GM21360 (cell line): Measurements from ENCODE around the gene C17orf50.

ENCODE experiments used
- ATAC-seq: cut with Tn5 transposase; IDR thresholded peaks from one replicate; pipeline ENCODE4 v1.9.1; 2021; ENCODE audit warnings: mild to moderate bottlenecking, moderate library complexity; ENCODE audit not compliant: unreplicated experiment

Gene C17orf50

GRCh38 chr17:35780950-35781349 is 20.3 kb downstream of the C17orf50 start:
- ATAC-seq, result no peak

DNA sequence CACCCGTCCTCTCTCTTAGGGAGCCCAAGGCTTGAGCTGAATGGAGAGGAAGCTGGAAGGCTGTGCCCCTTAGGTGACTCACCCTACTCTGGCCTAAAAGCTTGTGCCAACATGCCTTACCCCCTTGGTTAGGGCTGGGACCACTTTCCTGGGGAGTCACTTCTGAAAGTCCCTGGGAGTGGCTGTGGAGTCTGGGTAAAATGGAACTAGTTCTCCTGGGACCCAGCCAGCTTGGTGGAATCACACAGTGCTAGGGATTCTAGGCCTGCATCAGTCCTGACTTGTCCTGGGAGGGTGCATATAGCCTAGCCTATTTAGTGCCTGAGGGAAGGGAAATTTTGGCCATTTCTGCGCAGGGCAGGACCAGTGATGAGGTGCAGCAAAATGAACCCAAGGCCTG is 24.2 kb downstream of the C17orf50 start:
- ATAC-seq, result no peak

- ATAC-seq, result no peak
Observed at GRCh38 chr17:35786941-35787432, 26.3 kb downstream of the C17orf50 start.

DNA sequence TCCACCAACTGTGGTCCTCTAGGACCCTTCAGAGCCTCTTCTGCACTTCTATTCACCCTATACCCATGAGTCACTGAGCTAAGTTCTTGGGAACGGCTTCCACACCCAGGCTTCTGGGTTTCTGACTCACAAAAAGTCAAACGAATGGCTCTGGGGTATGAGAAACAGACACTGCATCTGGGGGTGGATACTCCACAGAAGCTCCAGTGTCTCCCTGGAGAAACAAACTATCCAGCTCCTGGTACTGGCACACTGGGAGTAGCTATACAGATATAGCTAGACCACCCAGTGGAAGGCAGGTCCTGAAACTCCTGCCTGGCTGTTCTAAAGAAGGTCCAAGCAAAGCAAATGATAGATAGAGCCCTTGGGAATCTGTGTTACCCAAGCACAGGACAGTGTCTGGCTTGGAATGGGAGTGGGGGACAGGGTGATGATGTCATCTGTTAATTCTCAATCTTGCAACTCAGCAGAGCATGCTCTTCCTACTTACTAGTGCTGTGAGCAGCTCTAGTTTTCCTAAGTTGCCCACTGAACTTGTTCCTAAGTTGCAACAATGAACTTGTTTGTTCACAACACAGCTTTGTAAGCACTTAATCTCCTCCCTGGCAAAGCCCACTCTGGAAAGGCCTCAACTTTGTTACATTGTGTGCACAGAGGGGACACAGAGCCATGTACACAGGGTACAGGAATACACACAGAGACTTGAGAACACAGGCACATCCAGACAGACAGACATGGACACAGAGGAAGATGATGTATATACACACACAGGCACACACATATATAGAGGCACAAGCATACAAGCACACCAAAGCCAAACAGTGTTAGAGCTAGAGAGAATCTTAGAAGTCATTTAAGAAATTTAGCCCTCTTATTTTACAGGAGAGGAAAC is 28.0 kb downstream of the C17orf50 start:
- ATAC-seq, result no peak

- no peak for ATAC-seq
Observed at GRCh38 chr17:35790841-35791240, 30.2 kb downstream of the C17orf50 start.

DNA sequence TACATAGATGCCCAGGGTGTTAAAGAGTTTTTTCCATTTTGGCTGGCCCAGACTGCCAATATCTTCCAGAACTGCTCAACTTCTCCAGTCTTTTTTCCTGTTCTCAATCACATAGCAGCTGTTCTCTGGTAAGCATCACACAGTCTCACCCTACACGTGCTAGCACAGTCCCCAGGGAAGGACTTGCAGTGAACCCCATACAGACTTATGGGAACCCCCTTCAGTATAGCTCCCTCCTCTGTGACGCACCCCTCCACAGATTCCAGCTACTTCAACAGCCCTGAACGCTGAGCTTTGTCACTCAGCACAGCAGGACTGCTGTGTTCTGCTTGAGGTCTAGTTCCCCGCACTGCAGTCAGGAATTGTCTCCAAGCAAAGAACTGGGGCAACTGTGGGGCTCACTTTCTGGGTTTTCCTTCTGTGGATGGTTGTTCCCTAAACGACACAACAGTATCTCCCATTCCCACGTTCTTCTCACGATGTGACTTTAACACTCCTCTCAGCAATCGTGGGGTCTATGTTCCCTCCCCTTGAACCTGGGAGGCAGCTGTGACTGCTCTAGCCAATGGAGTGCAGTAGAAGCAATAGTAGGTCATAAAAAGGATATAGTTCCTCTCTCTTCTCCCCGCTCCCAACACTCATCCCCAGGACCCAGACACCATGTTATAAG is 31.1 kb downstream of the C17orf50 start:
- ATAC-seq, result no peak

DNA sequence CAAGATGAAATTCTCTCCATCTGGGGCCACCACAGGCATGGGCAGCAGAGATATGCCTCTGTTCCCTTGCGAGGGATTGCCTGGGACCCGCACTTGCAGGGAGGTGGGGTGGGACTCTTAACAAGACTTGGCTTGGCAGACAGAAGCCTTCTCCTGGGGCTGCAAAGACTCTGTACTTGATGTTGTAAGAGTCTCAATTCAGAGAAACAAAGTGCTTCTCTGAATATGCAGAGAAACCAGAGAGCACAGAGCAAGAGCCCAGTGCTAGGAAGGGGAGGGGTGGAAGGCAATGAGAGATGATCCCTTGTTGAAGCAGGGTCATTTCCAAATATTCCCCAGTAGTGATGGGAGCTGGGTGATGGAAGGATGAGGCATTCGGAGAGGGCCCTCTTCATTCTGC is 32.6 kb downstream of the C17orf50 start:
- ATAC-seq, result no peak

DNA sequence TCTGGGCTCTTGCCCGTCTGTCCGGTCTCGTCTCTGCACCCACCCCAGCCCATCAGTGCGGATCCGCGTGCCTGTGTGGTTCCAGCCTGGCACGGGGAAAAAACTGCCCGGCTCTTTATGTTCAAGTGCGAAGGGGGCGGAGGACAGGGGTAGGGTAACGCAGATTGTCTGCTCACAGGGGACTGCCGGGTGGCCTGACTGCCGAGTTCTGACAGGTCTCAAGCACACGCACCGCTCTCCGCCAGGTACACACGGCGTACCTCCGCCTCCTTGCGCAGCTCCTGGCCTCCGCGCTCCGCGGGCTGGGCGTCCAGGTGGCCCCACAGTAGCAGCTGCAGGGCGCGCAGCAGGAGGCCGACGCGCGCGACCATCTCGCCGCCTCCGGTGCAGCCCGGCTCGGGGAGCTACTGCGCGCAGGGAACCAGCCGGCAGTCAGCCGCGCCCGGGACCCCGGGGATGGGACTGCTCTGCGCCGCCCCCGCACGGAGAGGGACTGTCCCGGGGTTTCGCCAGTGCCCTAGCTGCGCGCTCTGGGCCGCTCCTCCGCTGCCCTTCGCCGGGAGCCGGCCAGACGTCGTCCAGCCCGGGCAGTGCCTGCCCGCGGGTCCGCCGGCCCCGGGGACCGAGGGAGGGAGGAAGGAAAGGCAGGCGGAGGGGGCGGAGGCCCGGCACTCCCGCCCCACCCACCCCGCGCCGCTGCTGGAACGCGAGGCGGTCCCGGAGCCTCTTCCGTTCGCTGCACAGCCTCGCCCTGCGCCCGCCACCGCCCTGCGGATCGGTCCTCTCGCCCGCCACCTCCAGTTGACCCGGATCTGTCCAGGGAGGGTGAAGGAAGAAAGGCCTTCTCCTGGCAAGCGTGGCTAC is 34.6 kb downstream of the C17orf50 start, which contains the start of gene MMP28:
Gene MMP28, minus strand, starts transcription at position 635 of the 864 bp plus-strand sequence. Its CDS starts 264 bp downstream, at position 371.
- no peak for ATAC-seq

DNA sequence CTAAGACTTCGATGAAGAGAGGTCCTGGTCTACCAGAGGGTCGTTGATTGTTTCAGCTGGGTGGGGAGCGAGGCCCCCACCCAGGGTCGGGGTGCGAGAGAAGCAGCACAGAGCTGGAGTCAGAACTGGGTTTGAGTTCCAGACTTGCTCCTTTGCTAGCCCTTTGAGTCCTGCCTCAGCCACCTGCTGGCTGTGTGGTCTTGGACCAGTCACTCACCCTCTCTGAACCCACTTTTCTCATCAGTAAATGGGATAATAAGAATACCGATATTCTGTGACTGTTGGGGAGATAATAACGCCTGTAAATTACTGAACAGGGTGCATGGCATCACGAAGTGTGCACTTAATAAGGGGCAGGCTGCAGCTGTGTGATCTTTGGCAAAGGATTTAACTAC is 35.2 kb downstream of the C17orf50 start:
- ATAC-seq, result no peak

DNA sequence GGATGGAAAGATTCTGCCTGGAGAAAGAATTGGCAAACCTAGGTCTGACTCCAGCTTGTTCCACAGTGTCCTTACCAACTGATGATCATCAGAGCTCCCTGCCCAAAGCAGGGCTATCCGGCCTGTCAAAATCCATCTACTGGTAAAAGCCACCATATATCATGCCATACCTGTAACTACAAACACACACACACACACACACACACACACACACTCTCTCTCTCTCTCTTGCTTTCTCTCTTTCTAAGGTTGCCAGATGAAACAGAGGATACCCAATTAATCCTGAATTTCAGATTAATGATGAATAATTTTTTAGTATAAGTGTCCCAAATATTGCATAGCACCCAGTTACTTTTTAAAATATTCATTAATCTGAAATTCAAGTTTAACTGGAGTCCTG is 36.3 kb downstream of the C17orf50 start:
- no peak for ATAC-seq

- no peak for ATAC-seq
Observed at GRCh38 chr17:35797370-35797769, 36.7 kb downstream of the C17orf50 start.

DNA sequence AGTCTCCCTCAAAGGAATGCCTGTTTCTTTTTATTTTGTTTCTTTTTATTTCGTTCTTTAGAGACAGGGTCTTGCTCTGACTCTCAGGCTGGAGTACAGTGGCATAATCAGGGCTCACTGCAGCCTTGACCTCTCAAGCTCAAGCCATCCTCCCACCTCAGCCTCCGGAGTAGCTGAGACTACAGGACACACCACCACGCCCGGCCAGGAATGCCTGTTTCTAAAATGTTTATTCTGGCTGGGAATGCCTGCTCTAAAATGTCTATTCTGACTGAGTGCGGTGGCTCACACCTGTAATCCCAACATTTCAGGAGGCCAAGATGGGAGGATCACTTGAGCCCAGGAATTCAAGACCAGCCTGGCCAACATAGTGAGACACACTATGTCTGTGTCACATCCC is 37.2 kb downstream of the C17orf50 start:
- ATAC-seq, result no peak

DNA sequence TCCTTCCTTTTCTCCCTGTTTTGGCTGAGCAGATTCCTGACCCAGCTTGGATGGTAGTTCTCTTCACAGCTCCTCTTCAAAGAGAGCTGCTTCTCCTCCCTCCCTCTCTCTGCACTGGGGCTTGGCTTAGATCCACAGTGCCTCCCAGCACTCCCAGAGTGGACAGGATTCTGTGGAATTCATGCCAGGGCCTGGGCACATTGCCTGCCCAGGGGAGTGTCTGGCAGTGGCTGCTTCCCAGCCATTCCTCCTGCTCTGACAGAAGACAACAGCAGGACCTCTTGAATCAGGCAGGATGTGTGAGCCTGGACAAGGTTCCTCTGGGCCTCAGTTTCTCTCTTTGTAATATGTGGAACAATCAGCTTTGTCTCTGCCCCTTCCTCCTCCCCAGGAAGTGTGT is 39.3 kb downstream of the C17orf50 start:
- ATAC-seq, result no peak

DNA sequence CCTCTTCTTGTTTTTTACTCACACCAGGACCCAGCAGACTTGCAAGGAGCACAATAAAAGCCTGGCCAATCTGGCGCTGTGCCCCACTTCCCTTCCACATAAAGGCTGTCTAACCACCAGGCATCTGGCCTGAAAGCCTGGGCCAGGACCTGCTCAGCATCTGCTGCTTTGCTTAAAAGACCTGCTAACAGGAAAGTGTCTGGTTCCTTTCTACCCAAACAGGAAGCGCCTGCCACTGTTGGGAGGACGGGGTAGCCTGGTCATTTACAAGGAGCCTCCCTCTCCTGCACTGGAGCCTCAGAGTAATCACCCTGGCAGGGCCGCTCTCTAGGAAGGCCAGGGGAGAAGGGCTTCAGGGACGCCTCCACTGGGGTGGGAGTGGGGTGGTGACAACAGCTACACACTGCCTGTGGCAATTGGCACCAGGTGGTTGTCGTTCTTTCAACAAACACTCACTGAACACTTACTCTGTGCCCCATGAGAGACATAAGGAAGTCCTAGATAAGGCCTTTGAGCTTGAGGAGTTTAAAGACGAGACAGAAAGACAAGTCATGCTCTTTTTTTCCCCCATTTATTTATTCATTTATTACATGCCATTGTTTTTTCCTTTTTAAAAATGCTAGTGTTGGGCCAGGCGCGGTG is 41.0 kb downstream of the C17orf50 start:
- no peak for ATAC-seq

DNA sequence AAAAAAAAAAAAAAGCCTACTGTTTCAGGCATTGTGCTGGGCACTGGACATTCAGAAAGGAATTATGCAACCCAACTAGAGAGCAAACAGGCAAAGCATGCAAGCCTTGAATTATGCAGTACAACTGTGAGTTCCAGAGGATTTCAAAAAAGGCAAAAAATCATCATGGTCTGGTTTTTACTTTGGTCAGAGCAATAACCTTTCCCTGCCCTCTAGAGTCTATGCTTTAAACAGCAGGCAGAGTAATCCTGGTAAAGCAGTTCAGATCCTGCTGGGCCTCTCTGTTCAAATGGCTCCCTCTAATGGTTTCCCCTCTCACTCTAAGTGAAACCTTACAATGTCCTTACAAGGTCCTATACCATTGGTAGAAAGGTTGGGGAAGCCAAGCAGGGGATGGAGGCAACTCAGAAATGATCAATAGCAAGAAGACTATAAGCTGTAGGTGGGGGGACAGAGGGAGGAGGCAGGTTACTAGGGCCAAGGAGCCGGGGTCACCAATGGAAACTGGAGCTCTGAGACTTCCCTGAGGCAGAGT is 44.0 kb downstream of the C17orf50 start:
- ATAC-seq, result no peak

GRCh38 chr17:35807371-35808144 is 46.9 kb downstream of the C17orf50 start:
- no peak for ATAC-seq

DNA sequence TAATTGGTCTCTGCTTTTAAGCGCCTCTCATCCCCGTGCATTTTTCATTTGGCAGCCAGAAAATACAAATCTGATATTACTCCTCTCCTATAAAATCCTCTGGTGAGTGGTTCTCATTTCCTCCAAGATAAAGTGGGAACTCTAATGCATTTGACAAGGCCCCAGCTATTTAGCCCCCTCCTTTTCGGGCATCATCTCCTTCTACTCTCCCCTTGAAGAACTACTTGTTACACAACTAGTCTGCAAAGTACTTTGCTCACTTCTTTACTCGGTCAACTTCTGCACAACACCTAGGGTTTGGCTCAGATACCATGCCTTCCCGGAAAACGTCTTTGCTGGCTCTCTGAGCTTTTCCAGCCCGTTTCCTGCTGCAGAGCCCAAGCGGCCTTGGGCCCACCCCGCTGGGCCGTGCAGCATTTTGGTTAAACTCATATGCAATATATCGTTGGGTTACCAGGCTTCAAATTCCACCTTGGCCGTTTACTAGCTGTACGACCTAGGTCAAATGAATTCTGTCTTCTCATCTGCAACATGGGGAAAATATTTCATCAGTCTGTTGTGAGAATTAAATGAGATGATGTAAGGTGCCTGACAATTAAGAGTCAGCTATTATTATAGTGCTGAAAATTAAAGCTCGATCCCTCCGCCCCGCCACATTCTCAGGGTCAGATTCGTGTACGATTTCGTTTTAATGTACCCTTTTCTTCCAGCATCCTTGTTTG is 47.7 kb downstream of the C17orf50 start:
- no peak for ATAC-seq

DNA sequence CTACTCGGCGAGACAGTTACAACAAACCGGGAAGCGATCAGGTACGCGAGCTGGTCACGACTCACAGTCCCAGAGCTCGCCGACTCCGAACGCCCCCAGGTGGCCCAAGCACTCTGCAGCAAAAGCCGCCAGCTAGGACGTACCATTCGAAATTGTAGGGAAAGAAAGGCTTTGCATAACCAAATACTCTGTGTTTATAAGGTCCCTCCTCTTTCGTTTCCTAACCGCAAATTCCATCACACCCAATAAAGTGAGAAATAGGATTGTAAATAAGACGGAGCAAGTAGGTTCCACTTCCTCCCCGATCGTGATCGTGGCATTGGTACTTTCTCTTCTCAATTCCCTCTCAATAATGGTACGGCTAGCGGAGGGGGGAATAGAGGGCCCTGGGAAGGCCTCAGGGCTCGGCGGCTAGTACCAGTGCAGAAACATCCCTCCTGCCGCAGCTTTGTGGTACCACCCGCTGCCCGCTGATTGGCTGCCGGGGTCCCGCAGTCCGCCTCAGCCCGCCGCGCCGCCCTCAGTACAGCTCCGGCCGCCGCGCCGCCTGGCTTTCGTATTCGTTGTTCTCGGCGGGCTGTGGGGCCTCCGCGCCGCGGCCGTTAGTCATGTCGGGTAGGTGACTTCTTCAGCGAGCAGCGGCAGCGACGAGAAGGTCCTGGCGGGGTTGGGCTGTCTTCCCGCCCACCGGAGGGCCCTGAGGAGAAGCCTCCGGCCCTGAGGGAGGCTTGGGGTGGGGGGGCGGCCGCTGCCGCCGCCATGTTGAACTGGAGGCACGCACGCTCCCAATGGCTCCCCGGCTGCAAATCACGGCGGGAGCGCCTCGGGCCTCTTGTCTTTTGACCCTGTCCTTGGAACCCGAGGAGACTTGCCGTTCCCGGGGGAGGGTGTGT is 48.5 kb downstream of the C17orf50 start, which contains the start of gene TAF15:
Gene TAF15, plus strand, starts transcription at position 523 of the 893 bp plus-strand sequence. Its CDS starts 86 bp downstream, at position 609.
- ATAC-seq, result peak; percentile 88
